ENCODE measurements around the gene CHST12.
A peak's percentile ranks its signal among the peaks of the same experiment; 100 is the strongest.

Gene CHST12

GRCh38 chr7:2479276-2480069 lies 76.1 kb downstream of the CHST12 start:
- no peak for DNase-seq (ENCODE audit: low spot score)

- DNase-seq (ENCODE audit: low spot score) = no peak
These were observed 76.6 kb downstream of the CHST12 start for GRCh38 chr7:2480070-2480408.

GRCh38 chr7:2481195-2481594 lies 77.8 kb downstream of the CHST12 start:
- no peak for DNase-seq (ENCODE audit: low spot score)

GRCh38 chr7:2482725-2483451 lies 79.5 kb downstream of the CHST12 start:
- no peak for DNase-seq (ENCODE audit: low spot score)

GRCh38 chr7:2483494-2483893 lies 80.1 kb downstream of the CHST12 start:
- DNase-seq (ENCODE audit: low spot score) = peak; percentile 41

- no peak for DNase-seq (ENCODE audit: low spot score)
These were observed 81.5 kb downstream of the CHST12 start for GRCh38 chr7:2484868-2485267.

GRCh38 chr7:2487586-2488271 lies 84.3 kb downstream of the CHST12 start:
- DNase-seq (ENCODE audit: low spot score) = no peak

GRCh38 chr7:2488272-2488645 lies 84.8 kb downstream of the CHST12 start:
- no peak for DNase-seq (ENCODE audit: low spot score)

- no peak for DNase-seq (ENCODE audit: low spot score)
These were observed 85.3 kb downstream of the CHST12 start for GRCh38 chr7:2488681-2489080.

- no peak for DNase-seq (ENCODE audit: low spot score)
These were observed 86.8 kb downstream of the CHST12 start for GRCh38 chr7:2490181-2490651.

- no peak for DNase-seq (ENCODE audit: low spot score)
These were observed 88.6 kb downstream of the CHST12 start for GRCh38 chr7:2492038-2492437.

GRCh38 chr7:2493205-2494164 lies 90.1 kb downstream of the CHST12 start:
- DNase-seq (ENCODE audit: low spot score) = no peak

- DNase-seq (ENCODE audit: low spot score) = no peak
These were observed 91.0 kb downstream of the CHST12 start for GRCh38 chr7:2494191-2495130.

- no peak for DNase-seq (ENCODE audit: low spot score)
These were observed 92.2 kb downstream of the CHST12 start for GRCh38 chr7:2495418-2496299.

- no peak for DNase-seq (ENCODE audit: low spot score)
These were observed 93.0 kb downstream of the CHST12 start for GRCh38 chr7:2496375-2496774.

- DNase-seq (ENCODE audit: low spot score) = no peak
These were observed 93.7 kb downstream of the CHST12 start for GRCh38 chr7:2497065-2497464.

- DNase-seq (ENCODE audit: low spot score) = no peak
These were observed 94.3 kb downstream of the CHST12 start for GRCh38 chr7:2497500-2498336.

Measured in SW480 (cell line).